NCI-H446 treated with DMSO at 0.1 percent for 48 hours (cell line): Measurements from ENCODE around the gene CAMSAP3.

Experiments used
- DNase-seq: peaks from one replicate; lab custom pipeline; 2025; lab: John Stamatoyannopoulos, UW

Gene CAMSAP3

DNA sequence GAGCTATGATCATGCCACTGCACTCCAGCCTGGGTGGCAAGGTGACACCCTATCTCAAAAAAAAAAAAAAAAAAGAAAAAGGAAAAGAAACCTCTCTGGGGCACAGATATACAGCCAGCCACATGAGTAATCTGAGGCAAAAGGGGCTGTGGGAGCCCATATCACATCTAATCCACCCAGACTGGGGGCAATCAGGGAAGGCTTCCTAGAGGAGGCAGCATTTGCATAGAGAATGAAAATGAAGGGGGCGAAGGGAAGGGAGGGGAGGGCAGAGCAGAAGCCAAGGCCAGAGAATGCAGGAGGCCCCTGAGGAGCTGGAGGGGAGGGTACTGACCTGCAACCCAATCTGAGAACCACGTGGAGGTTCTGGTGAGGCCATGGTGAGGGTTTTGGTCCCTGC is 54.5 kb downstream of the CAMSAP3 start:
- no peak for DNase-seq

DNA sequence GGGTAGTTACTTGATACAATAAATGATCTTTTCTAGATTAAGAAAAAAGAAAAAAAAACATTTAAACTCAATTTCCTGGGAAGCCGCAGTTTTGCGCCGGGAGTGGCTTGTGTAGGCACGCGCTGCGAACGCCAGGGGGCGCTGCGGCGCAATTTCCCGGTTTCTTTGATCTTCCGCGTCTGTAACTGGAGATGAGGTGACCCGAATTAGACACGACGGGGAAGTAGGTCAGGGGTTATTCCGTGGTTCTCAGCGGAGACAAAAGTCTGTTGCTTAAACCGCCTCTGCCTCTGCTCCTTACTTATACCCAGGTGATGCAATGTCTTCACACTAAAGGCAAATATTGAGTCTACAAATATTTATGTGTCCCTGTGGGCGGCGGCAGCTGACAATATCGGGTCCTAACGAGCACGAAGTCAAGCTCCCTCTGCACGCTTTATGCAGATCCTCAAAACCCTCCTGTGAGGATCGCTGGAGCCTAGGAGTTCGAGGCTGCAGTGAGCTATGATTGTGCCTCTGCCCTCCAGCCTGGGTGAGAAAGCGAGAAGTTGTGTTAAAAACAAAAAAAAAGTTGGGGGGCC is 56.5 kb downstream of the CAMSAP3 start:
- DNase-seq: peak; percentile 16

DNA sequence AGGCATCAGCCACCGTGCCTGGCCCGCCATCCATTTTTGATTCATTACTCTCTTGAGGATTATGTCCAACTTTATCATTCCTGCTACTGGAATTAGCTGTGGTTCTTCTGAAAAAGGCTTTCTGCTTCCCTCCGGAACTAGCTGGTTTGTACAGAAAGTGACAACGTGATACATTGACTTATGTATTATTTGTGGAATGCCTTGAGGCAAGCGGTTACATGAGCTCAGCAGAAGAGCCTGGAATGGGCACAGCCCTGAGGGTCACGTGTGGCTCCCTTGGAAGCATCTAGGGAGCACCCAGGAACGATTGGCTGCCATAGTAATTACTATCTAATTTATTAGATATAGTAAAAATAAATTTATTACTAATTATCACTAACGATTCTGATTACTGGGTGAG is 58.7 kb downstream of the CAMSAP3 start:
- no peak for DNase-seq

DNA sequence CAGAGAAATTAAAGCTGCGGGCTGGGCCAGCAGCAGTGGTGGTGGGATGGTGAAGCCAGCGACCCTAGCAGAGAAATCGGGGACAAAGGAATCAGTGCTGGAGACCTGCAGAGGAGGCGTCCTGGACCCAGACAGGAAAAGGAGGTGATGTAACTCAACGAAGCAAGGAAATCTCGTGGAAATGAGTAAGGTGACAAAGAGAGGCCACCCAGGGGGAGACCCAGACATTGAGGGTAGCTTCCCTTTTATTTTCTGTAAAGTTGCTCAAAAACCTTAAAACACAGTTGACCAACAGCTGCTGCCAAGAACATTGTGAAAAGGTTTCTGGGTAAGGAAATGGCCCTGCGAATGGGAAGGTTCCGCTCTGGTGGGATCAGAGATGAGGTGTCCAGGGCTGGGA is 59.9 kb downstream of the CAMSAP3 start:
- no peak for DNase-seq

DNA sequence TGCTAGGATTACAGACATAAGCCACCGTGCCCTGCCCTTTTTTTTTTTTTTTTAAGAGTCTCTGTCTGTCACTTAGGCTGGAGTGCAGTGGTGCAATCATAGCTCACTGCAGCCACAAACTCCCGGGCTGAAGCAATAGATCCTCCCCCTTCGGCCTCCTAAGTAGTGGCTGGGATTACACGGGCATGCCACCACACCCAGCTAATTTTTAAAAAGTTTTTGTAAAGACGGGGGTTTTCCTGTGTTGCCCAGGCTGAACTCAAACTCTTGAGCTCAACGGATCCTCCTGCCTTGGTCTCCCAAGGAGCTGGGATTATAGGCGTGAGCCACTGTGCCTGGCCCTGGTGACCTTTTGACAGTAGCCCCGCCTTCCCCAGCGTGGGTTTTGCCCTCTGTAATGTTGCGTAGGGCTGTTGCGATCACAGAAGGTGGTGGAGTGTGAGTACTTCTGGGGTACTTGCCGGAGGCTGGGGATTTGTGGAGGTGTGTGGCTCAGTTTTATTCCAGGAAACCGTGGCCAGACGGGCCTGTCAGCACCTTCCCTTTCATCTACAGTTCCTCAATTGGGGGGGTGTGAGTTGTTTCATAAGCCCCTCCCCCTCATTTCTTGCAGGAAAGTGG is 61.6 kb downstream of the CAMSAP3 start:
- DNase-seq: no peak

DNA sequence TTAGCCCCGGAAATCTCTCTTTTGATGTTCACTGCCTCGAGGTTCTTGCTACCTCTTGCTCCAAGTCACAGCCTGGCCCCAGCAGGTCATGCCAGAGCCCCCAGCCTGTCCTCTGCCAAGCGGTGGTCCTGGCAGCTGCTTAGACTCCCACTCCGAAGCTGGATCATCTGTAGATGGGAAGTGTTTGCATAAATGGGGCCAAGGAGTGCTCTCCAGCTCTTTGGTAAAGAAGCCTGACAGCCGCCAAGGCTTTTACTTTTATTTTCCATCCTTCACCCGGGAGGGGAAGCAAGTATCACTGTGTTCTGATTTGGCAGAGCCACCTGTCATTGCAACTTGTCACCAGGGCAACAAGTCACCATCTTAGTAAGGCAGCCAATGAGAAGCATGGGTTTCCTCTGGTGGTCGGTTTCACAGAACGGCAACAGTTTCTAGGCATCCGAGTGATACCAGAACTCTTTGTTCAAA is 62.6 kb downstream of the CAMSAP3 start:
- DNase-seq: no peak

DNA sequence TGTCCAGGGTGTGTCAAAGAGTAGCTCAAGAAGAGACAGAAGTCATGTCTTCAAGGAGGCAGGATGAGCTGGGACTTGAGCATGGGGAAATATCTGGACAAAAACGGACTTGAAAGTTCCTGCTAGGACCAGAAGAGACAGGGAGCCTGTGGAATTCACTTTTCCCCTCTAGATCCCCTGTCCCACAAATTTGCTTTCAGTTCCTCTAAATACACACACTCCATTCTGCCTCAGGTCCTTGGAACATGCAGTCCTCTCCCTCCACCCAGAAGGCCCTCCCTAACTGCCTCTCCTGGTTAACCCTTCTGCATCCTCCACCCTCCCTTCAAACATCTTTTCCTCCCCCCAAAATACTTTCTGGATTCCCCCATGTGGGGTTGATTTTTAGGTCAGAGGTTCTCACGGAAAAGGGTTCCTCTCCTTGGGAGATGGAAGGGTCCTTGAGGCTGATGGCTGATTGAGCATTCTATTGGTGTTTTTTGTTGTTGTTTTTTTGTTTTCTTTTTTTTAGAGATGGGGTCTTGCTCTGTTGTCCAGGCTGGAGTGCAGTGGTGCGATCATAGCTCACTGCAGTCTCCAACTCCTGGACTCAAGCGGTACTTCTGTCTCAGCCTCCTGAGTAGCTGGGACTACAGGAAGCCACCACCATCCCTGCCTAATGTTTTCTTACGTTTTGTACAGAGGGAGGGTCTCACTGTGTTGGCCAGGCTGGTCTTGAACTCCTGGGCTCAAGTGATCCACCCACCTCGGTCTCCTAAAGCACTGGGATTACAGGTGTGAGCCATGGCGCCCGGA is 66.3 kb downstream of the CAMSAP3 start:
- DNase-seq: no peak

DNA sequence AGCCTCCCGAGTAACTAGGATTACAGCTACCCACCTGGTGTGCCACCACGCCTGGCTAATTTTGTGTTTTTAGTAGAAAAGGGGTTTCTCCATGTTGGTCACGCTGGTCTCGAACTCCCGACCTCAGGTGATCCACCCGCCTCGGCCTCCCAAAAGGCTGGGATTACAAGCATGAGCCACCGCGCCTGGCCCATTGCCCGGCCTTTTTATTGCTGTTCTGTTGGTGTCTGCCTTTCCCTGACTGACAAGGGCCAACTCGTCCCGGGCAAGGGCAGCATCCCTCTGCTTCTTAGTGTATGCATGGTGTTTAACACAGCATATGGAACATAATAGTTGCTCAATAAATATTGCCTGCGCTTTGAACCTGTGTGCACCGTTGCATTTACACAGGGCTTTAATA is 67.0 kb downstream of the CAMSAP3 start:
- DNase-seq: no peak

DNA sequence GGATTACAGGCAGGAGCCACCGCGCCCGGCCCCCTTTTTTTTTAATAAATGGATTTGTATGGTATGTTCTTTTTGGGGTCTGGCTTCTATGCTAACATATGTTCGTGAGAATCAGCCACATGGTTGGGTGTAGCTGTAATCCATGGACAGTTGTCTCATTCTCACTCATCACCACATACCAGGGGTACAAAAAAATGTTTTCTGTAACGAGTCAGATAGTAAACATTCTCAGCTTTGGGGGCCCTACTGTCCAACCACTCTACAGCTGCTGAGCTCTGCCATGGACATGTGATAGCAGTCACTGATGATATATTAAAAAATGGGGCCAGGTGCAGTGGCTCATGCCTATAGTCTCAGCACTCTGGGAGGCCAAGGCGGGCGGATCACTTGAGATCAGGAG is 68.0 kb downstream of the CAMSAP3 start:
- DNase-seq: no peak

DNA sequence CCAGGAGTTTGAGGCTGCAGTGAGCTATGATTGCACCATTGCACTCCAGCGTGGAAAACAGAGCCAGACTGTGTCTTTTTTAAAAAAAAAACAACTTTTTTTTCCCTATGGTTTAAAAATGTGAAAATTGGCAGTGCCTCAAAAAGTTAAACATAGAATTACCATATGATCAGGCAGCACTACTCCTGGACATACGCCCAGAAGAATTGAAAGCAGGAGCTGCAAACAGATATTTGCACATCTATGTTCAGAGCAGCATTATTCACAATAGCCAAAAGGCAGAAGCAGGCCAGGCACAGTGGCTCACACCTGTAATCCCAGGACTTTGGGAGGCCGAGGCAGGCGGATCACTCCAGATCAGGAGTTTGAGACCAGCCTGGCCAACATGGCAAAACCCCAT is 69.4 kb downstream of the CAMSAP3 start:
- peak; percentile 68 for DNase-seq
